HG02571 (cell line): ENCODE measurements around the gene SYTL3.
"Not testable (repeated sequence)": the region's sequence is repeated elsewhere in the genome, so short reads cannot be mapped to it uniquely, and the experiment has no call there.

Experiments used
- ATAC-seq: cut with Tn5 transposase; IDR thresholded peaks from one replicate; pipeline ENCODE4 v1.9.1; 2021; ENCODE audit warnings: mild to moderate bottlenecking, moderate library complexity; ENCODE audit not compliant: unreplicated experiment

SYTL3 gene

GRCh38 chr6:158649289-158650143, at the start of gene SYTL3:
SYTL3 (plus strand) TSS chr6:158650054; CDS start chr6:158663269, 13,215 bp downstream.
- peak; percentile 58 for ATAC-seq

DNA sequence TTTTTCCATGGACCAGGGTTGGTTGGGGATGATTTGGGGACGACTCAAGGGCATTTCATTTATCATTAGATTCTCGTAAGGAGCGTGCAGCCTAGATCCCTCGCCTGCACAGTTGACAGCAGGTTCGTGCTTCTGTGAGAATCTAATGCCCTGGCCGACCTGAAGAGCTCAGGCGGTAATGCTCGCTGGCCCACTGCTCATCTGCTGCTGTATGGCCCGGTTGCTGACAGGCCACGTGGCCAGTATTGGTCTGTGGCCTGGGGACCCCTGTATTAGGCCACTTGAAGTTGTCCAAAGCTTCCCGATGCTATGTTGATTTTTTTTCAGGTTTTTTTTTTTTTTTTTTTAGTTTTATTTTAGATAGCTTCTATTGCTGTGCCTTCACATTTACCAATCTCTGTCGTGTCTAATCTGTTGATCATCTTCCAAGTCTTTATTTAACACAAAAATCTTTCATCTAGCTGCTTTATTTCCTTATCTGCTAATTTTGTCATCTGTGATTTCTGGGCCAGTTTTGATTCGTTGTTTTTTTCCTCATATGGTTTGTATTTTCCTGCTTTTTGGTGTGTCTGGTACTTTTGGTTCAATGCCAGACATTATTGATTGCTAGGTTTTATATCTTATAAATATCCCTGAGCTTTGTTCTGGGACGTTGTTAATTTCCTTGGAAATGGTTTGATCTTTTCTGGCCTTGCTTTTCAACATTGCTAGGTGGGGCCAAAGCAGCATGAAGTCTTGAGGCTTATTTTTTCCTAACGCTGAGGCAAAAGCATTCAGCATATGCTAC, 46.4 kb upstream of the SYTL3 start:
- no peak for ATAC-seq

DNA sequence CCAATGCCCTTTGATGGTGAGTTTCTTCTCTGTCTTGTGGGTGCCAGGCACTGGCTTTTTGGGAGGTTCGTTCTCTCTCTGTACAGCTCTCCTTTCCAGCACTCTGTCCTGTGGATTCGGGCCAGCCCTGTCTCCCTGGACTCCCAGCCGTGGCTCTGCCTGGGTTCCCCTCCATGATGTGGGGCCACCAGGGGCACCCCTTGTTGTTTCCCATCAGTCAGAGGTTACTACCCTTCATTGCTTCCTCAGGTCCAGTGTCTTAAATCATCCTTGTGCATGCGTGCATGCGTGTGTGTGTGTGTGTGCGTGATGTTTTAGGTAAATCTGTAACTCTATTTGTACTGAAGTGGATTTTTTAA, 45.8 kb upstream of the SYTL3 start:
- no peak for ATAC-seq

GRCh38 chr6:158605266-158605878, 44.5 kb upstream of the SYTL3 start:
- ATAC-seq = no peak

GRCh38 chr6:158606011-158606410, 43.8 kb upstream of the SYTL3 start:
- ATAC-seq = not testable (repeated sequence)

DNA sequence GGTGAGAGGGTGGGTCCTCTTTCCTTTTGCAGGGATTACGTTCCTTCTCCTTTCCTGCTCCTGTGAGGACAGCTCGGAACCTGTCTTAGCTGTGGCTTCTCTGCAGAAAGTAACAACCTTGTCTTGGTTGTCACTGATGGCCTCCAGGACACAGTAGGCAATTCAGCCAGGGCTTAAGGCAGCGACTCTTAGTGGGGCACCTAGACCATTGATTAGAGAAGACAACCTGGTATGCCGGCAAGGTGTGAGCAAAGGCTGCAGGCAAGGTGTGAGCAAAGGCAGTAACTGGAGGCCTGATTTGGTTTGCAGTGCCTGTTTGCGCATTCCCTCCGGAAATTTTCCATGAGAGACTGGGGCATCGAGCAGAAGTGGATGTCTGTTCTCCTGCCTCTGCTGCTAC, 42.9 kb upstream of the SYTL3 start:
- ATAC-seq = no peak

DNA sequence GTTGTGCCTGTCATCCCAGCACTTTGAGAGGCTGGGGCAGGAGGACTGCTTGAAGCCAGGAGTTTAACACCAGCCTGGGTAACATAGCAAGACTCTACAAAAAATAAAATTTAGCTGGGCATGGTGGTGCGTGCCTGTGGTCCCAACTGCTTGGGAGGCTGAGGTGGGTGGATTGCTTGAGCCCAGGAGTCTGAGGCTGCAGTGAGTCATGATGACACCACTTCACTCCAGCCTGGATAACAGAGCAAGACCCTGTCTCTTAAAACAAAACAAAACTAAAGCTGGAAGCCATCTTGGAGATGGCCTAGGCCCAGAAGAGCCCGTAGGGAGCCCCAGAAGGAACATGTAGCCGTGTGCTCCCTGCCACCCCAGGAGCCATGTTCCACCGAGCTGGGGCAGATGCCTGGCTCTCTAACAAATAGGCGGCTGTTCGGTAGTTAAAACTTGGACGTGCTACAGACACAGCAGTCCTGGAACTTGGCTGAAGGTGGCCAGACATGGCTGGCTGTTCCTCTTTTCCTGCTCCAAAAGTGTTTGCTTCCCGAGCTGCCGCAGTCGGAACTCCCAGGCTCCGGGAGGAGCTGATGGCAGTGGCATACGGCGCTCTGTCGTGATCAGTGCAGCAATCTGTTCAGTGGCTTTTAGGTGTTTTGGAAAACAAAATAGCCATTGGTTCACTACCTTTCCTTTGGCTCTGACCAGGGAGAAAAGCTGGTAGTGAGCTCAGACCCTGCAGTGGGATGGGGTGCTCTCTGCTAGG, 42.3 kb upstream of the SYTL3 start:
- no peak for ATAC-seq

DNA sequence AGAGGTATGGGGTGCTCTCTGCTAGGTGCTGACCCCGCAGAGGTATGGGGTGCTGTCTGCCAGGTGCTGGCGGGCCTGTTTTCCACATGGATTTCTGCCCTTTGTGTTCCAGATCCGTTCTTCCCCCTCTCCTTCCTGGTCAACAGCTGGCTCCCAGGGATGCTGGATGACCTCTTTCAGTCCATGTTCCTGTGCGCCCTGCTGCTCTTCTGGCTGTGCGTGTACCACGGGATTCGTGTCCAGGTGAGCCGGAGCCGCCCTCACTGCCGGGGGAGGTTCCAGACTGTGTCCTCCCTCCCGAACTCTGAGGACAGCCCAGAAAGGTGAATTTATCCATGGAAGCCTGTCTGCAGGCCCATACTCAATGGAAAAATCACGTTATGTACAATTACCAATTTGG, 41.6 kb upstream of the SYTL3 start:
- ATAC-seq = no peak

- ATAC-seq = no peak
These were observed 40.2 kb upstream of the SYTL3 start for GRCh38 chr6:158609455-158610155.

DNA sequence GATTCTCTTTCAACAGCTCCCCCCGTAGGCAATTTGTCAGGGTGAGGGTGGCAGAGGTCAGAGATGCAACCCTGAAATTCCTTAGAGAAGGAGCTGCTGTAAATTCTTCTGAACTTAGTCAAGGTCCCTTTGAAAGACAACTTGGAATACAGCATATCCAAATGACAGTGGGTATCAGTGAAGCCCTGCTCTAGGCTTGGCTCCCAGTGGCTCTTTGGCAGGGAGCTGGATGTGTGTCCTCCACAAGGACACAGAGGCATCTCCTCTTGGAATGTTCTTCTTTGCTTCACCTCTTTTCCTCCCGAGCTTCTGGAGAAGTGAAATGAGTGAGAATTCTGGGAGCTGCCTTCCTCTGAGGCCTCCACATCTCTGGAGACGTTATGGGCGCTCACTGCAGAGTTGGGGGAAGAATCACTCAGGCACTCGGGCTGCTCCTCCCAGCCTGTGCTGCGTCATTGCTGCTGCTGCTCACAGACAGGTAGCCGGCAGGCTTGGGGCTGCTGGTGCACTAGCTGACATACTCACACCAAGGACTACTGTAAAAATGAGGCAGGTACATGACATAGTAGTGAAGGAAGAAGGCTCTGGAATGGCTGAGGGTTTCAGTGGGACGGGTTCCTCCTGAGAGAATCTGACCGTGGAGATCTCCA, 39.4 kb upstream of the SYTL3 start:
- ATAC-seq = no peak

GRCh38 chr6:158611039-158611438, 38.8 kb upstream of the SYTL3 start:
- no peak for ATAC-seq

DNA sequence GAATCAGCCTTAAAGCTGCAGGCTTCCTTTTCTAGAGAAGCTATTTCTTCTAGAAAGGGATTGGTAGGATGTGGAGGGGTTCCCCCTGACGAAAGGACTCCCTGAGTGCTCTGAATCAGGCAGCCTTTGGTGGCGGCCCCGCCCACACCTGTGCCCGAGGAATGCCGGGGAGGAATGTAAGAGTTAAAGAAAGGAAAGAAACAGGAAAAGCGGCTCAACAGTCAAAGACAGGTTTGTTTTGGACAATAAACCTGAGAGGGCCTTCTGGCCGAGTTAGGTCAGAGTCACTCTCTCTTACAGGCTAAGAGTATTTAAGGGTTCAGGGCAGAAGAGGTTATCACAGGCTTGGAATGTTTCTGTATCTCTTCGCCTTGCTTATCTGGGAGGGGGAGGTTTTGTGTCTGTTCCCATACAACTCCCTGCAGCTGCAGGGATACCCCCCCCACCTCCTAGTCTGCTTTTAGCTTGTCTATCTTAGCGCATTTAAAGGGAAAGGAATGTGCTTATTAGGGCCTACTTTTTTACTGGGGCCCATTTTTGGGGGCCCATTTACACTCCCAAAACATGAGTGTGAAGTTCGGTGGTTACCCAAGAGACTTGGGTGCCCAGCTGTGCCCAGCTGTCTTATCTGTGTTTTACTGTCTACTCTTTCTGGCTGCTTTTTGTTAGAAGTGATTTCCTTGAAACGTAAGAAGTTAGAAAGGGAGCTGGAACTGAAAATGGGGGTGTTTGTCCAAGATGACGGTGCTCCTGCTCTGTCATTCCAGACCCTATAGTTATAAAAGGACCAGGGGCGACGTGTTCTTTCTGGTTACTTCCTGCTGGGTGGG, 38.1 kb upstream of the SYTL3 start:
- no peak for ATAC-seq

GRCh38 chr6:158614606-158615005, 35.2 kb upstream of the SYTL3 start:
- not testable (repeated sequence) for ATAC-seq

- not testable (repeated sequence) for ATAC-seq
These were observed 31.6 kb upstream of the SYTL3 start for GRCh38 chr6:158618289-158618688.

DNA sequence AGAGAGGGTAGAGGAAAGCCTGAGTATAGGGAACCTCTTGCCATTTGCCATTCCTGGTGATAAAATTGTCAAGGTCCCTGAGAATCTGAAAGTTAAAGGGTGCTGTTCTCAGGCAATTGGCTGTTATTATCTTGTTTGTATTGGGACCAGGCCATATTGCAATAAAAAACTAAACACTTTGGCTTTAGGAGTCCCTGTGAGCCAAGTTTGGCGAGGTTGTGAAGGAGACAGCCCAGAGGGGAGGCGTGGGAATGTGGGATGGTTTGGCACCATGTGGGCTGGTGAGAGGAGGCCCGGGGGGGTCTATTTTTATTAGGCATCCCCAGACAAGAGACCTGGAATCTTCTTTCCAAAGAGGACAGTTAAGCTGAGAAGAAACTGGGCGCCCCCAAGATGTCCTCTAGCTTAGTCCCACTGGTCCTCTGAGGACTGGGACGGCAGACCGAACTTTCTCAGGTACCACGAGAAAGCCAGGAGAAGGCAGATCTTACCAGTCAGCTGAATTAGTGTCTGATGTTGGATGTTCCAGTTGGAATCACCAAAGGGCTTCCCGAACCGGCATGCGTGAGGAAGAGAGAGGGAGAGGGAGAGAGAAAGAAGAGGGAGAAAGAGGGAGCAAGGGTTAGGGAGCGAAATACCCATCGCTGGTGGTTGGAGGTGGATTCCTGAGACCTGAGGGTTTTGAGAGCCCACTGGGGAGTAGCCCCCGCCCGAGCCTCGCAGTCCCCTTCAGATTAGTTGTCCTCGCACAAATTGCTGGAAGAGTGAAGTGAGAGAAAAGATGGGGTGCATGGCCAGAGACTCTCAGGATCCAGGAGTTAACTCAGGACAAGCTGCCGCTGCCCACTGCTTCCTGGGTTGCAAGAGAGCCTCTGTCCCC, 29.7 kb upstream of the SYTL3 start:
- no peak for ATAC-seq

DNA sequence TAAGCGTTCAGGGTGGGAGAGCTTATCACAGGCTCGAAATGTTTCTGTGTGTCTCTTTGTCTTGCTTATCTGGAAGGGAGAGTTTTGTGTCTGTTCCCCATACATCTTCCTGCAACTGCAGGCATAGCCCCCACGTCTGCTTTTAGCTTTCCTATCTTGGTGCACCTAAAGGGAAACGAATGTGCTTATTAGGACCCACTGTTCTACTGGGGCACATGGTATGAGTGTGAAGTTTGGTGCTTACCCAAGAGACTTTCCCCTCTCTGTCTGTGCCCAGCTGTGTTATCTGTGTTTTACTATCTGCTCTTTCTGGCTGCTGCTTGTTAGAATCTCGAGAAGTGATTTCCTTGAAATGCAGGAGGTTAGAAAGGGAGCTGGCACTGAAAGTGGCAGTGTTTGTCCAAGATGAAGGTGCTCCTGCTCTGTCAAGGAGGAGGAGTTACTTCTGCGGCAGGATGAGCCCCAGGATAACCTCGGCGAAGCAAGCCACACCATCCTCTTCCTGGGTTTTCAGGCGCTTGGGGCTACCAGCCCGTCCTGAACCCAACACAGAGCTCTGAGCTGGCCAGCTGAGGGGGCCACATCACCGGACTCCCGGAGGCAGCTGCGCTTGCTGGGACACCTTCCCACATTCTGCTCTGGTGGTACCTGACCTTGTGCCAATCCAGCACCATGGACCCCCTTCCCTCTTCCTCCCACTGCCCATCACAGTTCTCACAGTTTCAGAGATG, 28.7 kb upstream of the SYTL3 start:
- no peak for ATAC-seq
